ENCODE results near the gene GALR3.

- TF ChIP-seq CTCF (conservative IDR thresholded peaks at IDR 0.05; ENCODE audit: low read depth in 2 of 2) = peak; percentile 1 to 28; a peak in 1 of 4 replicates
- no peak for TF ChIP-seq REST (IDR thresholded peaks at IDR 0.05; ENCODE audit: unreplicated experiment)
- peak; percentile 6; the same call in 1 of the 2 replicates for TF ChIP-seq POLR2AphosphoS5 (IDR thresholded peaks at IDR 0.05; ENCODE audit: low read depth)
- no peak for TF ChIP-seq EZH2phosphoT487 (IDR thresholded peaks at IDR 0.05; ENCODE audit: unreplicated experiment)
- TF ChIP-seq NANOG (IDR thresholded peaks at IDR 0.05; ENCODE audit: borderline replicate concordance) = no peak
- no peak for TF ChIP-seq EZH2 (IDR thresholded peaks at IDR 0.05; ENCODE audit: low read depth, unreplicated experiment)
- TF ChIP-seq ETS1 (IDR thresholded peaks at IDR 0.05) = peak; percentile 71; the same call in 1 of the 2 replicates
- no peak for TF ChIP-seq ZNF331 (CRISPR knock-in tag; IDR thresholded peaks at IDR 0.05; ENCODE audit: low read depth)
Measured at GRCh38 chr22:37802310-37803194, 20.6 kb upstream of the GALR3 start.
